HUES64 (cell line): ENCODE data around the gene KRTAP5-1.
"Not testable (repeated sequence)": the region's sequence is repeated elsewhere in the genome, so short reads cannot be mapped to it uniquely, and the experiment has no call there.

Source experiments
- H3K27ac ChIP-seq: 2 replicates; pipeline ENCODE4 v1.7.0; 2013; ENCODE audit warnings: low read depth, low read length, inconsistent platforms
- H3K27me3 ChIP-seq: 2 replicates; pipeline ENCODE4 v1.6.1; 2013; ENCODE audit warnings: mild to moderate bottlenecking, low read length; ENCODE audit not compliant: insufficient read depth
- H3K36me3 ChIP-seq: 2 replicates; pipeline ENCODE4 v1.6.1; 2013; ENCODE audit warnings: mild to moderate bottlenecking, low read length; ENCODE audit not compliant: insufficient read depth
- H3K4me1 ChIP-seq: 2 replicates; pipeline ENCODE4 v1.6.1; 2013; ENCODE audit warnings: mild to moderate bottlenecking, low read length, moderate library complexity; ENCODE audit not compliant: insufficient read depth
- H3K4me3 ChIP-seq: 2 replicates; pipeline ENCODE4 v1.5.1; 2013; ENCODE audit warnings: mild to moderate bottlenecking, low read length, moderate library complexity
- H3K9ac ChIP-seq: 2 replicates; pipeline ENCODE4 v1.6.1; 2013; ENCODE audit warnings: mild to moderate bottlenecking, low read depth, low read length
- H3K9me3 ChIP-seq: 2 replicates; pipeline ENCODE4 v1.6.1; 2013; ENCODE audit warnings: low read depth, low read length; ENCODE audit not compliant: insufficient read depth
- WGBS: fragments of 150-250, 120-280 bp; methylation state at CpG from one replicate; pipeline ENCODE4 v1.1.7; 2013; ENCODE audit warnings: missing lambda C conversion rate; 5-methylcytosine and 5-hydroxymethylcytosine counted together

KRTAP5-1 gene

DNA sequence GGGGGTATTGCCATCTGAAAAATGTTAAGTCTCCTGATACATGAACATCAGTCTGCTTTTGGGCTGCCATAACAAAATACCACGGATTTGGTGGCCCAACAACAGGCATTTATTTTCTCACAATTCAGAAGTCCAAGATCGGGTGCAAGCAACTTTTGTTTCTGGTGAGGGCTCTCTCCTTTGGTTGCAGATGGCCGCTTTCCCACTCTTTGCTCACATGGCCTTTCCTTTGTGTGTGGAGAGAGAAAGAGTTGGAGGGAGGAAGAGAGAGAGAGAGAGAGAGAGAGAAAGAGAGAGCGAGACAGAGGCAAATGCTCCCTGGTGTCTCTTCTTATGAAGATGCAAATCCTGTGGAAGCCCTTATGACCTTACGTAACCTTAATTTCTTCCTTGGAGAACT is 15.5 kb upstream of the KRTAP5-1 start:
- Histone ChIP-seq H3K27ac (no peak overlapping the region), H3K9me3 (peaks cover 5% of the 10 kb centered on the region), H3K4me3 (no peak overlapping the region), H3K27me3 (peaks cover 6% of the 10 kb centered on the region), H3K9ac (no peak overlapping the region), H3K4me1 (peaks cover 11% of the 10 kb centered on the region; the same call in 1 of the 2 replicates), H3K36me3 (no peaks in the 10 kb centered on the region)
- WGBS, result 74% methylated on average over 4 of the region's 5 CpGs

DNA sequence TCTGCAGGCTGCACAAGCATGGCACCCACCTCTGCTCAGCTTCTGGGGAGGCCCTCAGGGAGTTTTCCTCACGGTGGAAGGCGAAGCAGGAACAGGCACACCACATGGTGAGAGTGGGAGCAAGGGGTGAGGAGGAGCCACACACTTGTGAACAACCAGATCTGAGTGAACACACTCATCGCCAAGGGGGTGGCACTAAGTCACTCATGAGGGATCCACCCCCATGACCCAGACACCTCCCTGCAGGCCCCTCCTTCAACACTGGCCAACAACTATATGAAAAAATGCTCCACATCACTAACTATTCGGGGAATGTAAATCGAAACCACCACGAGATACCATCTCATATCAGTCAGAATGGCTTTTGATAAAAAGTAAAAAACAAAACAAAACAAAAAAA is 13.7 kb upstream of the KRTAP5-1 start:
- no peak overlapping the region for H3K27ac ChIP-seq
- WGBS, result 97% methylated on average over 6 of the region's 6 CpGs
- H3K9me3 ChIP-seq, result peaks cover 5% of the 10 kb centered on the region
- H3K27me3 ChIP-seq, result peaks cover 6% of the 10 kb centered on the region
- H3K4me1 ChIP-seq, result peaks cover 11% of the 10 kb centered on the region; the same call in 1 of the 2 replicates
- H3K36me3 ChIP-seq, result no peaks in the 10 kb centered on the region
- no peak overlapping the region for H3K9ac ChIP-seq
- H3K4me3 ChIP-seq, result no peak overlapping the region

DNA sequence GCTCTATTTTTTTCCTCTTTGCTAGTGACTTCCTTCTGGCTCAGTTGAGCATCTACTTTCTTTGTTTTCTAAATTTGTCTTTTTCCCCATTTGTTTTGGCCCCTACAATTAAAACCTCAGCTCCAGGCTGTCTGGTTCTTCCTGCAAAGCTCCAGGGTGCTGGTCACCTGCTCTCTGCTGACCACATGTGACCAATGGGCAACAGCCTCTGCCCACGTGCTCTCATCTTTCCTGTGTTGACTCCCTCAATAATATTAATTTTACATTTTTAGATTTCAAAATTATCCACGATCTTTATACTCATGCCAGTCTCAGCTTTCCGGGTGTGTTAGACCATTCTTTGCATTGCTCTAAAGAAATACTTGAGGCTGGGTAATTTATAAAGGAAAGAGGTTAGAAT is 13.3 kb upstream of the KRTAP5-1 start:
- H3K36me3 ChIP-seq, H3K9me3 ChIP-seq, H3K9ac ChIP-seq, H3K27ac ChIP-seq, H3K27me3 ChIP-seq, H3K4me3 ChIP-seq: not testable (repeated sequence)
- WGBS, result 96% methylated on average over 3 of the region's 3 CpGs
- H3K4me1 ChIP-seq, result peaks cover 11% of the 10 kb centered on the region; the same call in 1 of the 2 replicates

DNA sequence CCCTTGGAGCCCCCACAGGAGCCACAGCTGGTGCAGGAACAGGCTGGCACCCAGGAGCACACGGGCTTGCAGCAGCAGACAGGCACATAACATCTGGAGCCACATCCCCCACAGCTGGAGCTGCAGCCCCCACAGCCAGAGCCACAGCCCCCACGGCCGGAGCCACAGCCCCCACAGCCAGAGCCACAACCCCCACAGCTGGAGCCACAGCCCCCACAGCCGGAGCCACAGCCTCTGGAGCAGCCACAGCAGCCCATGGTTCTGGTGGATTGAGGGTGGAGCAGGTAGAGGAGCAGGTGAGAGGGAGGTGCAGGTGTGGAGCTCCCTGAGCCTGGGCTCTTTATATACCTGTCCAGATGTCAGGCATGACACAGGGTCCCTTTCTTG is 12.9 kb upstream of the KRTAP5-1 start, which contains the start of gene KRTAP5-2:
KRTAP5-2 (minus strand) TSS at position 301 of the 387 bp plus-strand sequence; CDS start at position 257, 44 bp downstream.
- WGBS, result 85% methylated on average over 1 of the region's 4 CpGs
- H3K27me3 ChIP-seq, result peaks cover 6% of the 10 kb centered on the region
- H3K36me3 ChIP-seq, result no peaks in the 10 kb centered on the region
- H3K4me3 ChIP-seq, result no peak within 1 kb of the TSS
- H3K4me1 ChIP-seq, result peaks cover 11% of the 10 kb centered on the region; the same call in 1 of the 2 replicates
- peaks cover 5% of the 10 kb centered on the region for H3K9me3 ChIP-seq
- no peak within 1 kb of the TSS for H3K9ac ChIP-seq
- H3K27ac ChIP-seq, result no peak within 1 kb of the TSS

DNA sequence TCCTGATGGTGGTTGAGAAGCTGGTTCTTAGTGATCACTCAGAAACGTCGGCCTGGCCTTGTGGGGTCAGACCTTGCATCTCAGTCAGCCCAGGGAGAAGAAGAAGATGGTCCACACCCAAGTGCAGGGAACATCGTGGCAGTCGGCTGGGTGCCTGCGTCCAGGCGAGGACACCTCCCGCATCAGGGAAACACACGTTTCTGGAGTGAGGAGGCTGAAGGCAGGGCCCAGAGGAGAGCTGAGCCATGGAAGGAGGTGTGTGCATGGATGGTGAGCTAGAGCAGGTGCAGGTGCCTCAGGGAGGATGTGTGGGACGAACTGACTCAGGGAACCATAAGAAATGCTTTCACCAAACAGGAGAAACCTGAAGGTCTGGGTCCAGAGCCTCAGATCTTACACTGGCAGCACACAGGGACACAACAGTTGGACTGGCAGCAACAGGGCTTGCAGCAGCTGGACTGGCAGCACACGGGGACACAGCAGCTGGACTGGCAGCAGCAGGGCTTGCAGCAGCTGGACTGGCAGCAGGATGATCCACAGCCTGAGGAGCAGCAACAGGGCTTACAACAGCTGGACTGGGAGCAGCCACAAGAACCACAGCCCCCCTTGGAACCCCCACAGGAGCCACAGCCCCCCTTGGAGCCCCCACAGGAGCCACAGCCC is 12.4 kb upstream of the KRTAP5-1 start:
- Histone ChIP-seq H3K9me3 (peaks cover 5% of the 10 kb centered on the region), H3K27me3 (peaks cover 9% of the 10 kb centered on the region), H3K4me1 (peaks cover 11% of the 10 kb centered on the region; the same call in 1 of the 2 replicates), H3K36me3 (no peaks in the 10 kb centered on the region), H3K27ac (no peak overlapping the region), H3K9ac (no peak overlapping the region), H3K4me3 (no peak overlapping the region)
- 94% methylated on average over 10 of the region's 10 CpGs for WGBS

DNA sequence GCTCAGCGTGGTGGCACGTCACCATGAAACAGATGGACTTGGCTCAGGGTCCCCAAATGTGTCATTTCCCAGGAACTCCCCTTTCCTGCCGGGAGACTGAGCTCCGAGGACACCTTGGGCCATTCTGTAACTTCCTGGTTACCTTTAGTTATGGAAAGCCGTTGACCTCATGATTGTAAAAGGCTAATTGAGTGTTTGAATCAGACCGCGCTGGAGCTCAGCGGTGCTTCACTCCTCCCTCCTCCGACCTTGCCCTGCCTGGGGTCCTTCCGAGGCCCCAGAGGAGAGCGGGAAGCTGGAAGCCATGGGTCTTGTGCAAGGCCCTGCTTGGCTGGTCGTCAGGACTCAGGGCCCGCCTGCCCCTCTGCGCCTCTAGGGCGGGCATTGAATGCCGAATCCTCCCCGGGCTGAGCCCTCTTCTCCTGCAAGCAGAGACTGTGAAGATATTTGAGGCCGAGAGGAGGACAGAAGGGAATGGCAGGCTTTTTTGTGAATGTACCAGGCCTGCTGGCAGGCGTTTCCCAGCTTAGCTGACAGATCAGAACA is 11.6 kb upstream of the KRTAP5-1 start:
- not testable (repeated sequence) for H3K4me3 ChIP-seq, H3K36me3 ChIP-seq, H3K9me3 ChIP-seq, H3K27ac ChIP-seq
- H3K4me1 ChIP-seq, result peaks cover 11% of the 10 kb centered on the region; the same call in 1 of the 2 replicates
- WGBS, result 40% methylated on average over 19 of the region's 19 CpGs
- H3K9ac ChIP-seq, result 0 out of 2 replicates have a peak overlapping the region, but pooled peaks have one; percentile 36
- peaks cover 11% of the 10 kb centered on the region for H3K27me3 ChIP-seq

DNA sequence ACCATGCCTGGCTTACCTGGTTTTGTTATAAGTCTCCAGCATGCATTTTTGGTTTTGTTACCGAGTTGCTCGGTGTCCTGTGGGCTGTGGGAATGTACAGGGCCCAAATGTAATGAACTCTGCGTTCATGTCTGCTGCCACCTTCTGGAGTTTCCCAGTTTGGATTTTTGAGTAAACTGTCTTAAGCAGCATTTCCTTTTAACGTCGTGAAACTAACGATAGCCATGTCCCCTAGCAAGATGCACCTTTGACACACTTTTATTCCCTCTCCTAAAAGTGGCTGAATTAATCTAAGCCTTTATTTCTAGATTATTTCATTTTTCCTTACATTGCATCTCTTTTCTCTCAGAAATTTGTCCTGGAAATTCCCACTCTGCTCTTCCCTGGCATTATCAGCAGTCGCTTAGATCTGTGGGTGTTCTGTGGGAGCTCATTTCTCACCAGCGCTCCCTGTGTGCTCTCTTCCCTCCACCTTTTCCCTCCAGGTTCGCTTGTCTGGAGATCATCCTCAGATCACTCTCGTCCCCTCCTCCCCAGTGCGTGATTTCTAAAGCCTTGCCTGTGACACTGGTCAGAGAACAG is 11.0 kb upstream of the KRTAP5-1 start:
- not testable (repeated sequence) for H3K9ac ChIP-seq, H3K36me3 ChIP-seq, H3K4me3 ChIP-seq, H3K27ac ChIP-seq, H3K9me3 ChIP-seq
- H3K27me3 ChIP-seq, result peaks cover 11% of the 10 kb centered on the region
- H3K4me1 ChIP-seq, result peaks cover 11% of the 10 kb centered on the region; the same call in 1 of the 2 replicates
- WGBS, result 58% methylated on average over 11 of the region's 11 CpGs

DNA sequence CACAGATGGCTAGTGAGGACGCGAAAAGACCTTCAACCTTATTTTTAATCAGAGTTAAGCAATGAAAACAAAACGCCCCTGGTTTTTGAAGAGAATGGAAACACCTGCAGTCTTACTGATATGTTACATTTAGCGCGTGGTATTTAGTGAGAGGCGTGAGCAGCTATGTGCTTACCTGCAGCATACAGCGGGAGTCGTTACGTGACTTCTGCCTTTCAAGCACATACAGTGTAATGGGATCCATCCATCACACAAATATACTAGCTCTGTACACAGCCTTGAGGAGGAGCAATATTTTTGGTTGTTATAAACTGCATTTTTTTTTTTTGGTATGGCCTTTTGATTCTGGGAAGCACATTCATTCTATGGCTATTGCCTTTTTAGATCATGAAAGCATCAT is 7.5 kb upstream of the KRTAP5-1 start:
- 89% methylated on average over 9 of the region's 9 CpGs for WGBS
- H3K4me1 ChIP-seq, result peaks cover 11% of the 10 kb centered on the region; the same call in 1 of the 2 replicates
- H3K9me3 ChIP-seq, result no peaks in the 10 kb centered on the region
- H3K36me3 ChIP-seq, result no peaks in the 10 kb centered on the region
- H3K27ac ChIP-seq, result no peak overlapping the region
- H3K4me3 ChIP-seq, result no peak overlapping the region
- H3K27me3 ChIP-seq, result peaks cover 16% of the 10 kb centered on the region
- H3K9ac ChIP-seq, result no peak overlapping the region

DNA sequence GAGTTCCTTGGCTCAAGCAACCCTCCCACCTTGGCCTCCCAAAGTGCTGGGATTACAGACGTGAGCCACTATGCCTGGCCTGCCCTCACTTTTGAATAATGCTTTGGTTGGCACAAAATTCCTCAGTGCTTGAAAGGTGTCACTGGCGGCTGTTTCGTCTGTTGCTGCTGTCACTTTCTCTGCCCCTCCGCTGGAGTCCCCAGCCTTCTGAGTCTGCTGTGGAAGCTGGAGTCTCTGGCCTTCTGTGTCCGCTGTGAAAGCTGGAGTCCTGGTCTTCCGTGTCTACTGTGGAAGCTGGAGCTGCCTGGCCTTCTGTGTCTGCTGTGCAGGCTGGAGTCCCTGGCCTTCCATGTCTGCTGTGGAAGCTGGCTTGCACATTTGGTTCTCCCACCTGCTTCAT is 4.9 kb upstream of the KRTAP5-1 start:
- Histone ChIP-seq H3K36me3 (no peaks in the 10 kb centered on the region), H3K4me1 (no peaks in the 10 kb centered on the region), H3K4me3 (no peak overlapping the region), H3K27me3 (peaks cover 10% of the 10 kb centered on the region; the same call in 1 of the 2 replicates), H3K9ac (no peak overlapping the region), H3K9me3 (no peaks in the 10 kb centered on the region), H3K27ac (no peak overlapping the region)
- 96% methylated on average over 6 of the region's 6 CpGs for WGBS

DNA sequence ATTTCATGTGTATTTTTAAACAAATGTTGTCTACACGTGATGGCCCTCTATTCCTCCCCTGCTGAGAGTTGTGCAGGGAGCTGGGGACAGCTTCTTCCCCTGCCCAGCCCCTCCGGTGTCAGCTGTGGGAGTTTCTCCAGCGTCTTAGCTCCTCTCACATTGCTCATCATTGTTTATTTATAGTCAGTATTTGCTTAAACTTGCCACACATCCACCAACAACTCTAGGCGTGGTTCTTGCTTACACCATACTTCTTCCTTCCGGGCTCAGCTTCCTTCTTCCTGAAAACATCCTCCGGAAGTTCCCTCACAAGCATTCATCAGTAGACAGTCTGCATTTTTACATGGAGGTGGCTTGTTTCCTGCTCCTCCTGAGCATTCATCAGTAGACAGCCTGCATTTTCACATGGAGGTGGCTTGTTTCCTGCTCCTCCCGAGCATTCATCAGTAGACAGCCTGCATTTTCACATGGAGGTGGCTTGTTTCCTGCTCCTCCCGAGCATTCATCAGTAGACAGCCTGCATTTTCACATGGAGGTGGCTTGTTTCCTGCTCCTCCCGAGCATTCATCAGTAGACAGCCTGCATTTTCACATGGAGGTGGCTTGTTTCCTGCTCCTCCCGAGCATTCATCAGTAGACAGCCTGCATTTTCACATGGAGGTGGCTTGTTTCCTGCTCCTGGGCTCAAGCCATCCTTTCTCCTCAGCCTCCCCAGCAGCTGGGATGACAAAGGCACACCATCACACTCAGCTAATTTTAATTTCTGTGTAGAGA is 4.3 kb upstream of the KRTAP5-1 start:
- H3K36me3 ChIP-seq, H3K9me3 ChIP-seq, H3K9ac ChIP-seq, H3K27me3 ChIP-seq, H3K4me3 ChIP-seq, H3K27ac ChIP-seq, H3K4me1 ChIP-seq: not testable (repeated sequence)
- WGBS, result 74% methylated on average over 7 of the region's 10 CpGs

DNA sequence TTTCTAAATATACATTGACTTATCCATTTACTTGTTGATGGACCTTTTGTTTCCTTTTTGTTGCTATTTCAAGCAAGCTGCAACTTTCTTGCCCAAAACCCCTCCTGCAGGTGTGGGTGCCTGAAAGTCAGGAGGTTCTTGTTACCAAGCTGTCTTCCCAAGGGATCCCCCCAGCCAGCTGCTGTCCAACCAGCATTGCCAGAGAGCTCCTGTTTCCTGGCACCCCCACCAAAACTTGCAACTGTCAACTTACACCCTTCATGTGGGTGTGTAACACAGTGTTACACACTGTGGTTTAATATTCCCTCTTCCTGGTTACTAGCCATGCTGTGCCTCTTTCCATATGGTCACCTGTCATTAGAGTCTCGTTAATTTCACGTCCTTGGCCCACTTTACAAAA is 1.6 kb upstream of the KRTAP5-1 start:
- 92% methylated on average over 2 of the region's 2 CpGs for whole genome bisulfite sequencing
- H3K4me1 ChIP-seq, result no peaks in the 10 kb centered on the region
- H3K9ac ChIP-seq, result no peak overlapping the region
- H3K27ac ChIP-seq, result no peak overlapping the region
- peaks cover 5% of the 10 kb centered on the region; the same call in 1 of the 2 replicates for H3K27me3 ChIP-seq
- no peaks in the 10 kb centered on the region for H3K36me3 ChIP-seq
- H3K4me3 ChIP-seq, result no peak overlapping the region
- H3K9me3 ChIP-seq, result no peaks in the 10 kb centered on the region
